Epithelial cell of esophagus (primary cell): ENCODE results near the gene MIA.
A peak's percentile ranks its signal among the peaks of the same experiment; 100 is the strongest.

Source experiments
- DNase-seq: peaks from one replicate; pipeline ENCODE4 v3.0.0; 2010; ENCODE audit warnings: low read depth
- H3K4me3 ChIP-seq: 2 replicates; pipeline ENCODE4 v1.5.1; 2011; ENCODE audit warnings: mild to moderate bottlenecking, low read length, control low read depth
- TF ChIP-seq, protein P1 (sequence below): IDR thresholded peaks from 2 replicates; pipeline ENCODE4 v1.5.1; 2011; ENCODE audit warnings: low read depth, mild to moderate bottlenecking, low read length, control low read depth, inconsistent platforms; ENCODE audit not compliant: insufficient read depth; ENCODE audit errors: missing control alignments

Gene MIA

DNA sequence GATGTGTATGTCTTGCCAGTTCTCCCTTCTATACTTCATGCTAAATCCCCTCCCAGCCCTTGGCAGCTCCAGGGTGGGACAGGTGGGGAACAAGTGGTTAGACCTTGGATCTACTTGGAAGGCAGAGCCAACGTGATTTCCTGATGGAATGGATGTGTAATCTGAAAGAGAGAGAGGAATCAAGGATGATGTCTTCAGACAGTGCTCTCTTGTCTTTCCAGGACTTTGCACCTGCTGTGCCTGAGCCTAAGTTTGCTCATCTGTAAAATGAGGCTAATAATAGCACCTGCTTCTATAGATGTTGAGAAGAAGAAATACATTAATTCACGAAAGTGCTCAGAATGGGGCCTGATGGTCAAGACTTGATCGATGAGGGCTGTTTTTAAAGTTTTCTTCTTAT is 16.7 kb downstream of the MIA start:
- H3K4me3 ChIP-seq, result no peak overlapping the region
- TF ChIP-seq, protein P1, sequence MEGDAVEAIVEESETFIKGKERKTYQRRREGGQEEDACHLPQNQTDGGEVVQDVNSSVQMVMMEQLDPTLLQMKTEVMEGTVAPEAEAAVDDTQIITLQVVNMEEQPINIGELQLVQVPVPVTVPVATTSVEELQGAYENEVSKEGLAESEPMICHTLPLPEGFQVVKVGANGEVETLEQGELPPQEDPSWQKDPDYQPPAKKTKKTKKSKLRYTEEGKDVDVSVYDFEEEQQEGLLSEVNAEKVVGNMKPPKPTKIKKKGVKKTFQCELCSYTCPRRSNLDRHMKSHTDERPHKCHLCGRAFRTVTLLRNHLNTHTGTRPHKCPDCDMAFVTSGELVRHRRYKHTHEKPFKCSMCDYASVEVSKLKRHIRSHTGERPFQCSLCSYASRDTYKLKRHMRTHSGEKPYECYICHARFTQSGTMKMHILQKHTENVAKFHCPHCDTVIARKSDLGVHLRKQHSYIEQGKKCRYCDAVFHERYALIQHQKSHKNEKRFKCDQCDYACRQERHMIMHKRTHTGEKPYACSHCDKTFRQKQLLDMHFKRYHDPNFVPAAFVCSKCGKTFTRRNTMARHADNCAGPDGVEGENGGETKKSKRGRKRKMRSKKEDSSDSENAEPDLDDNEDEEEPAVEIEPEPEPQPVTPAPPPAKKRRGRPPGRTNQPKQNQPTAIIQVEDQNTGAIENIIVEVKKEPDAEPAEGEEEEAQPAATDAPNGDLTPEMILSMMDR, result no peak
- DNase-seq, result no peak

DNA sequence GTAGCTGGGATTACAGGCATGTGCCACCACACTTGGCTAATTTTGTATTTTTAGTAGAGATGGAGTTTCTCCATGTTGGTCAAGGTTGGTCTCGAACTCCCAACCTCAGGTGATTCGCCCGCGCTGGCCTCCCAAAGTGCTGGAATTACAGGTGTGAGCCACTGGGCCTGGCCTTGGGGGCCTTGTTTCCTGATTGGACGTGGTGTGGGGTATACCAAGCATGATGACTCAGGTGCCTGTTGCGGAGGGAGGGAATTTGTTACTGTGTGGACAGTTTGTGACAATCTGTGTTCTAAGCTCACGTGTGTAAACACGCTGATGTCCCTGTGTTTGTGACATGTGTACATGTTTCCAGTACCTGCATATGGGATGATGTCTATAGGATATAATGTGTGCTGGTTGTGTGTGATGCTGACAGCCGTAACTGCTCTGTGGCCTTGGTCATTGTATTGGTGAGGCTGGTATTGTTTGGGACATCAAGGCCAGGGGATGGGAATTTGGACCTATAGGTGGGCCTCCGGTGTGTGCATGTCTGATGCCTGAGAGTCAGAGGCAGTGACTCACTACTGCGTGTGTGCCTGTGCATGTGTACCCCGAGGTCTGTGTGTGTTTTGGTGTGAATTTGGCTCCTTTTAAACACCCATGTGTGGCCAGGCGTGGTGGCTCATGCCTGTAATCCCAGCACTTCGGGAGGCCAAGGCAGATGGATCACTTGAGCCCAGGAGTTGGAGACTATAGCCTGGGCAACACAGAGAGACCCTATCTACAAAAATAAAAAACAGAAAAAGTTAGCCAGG is 22.0 kb downstream of the MIA start:
- TF ChIP-seq, protein P1, result no peak
- H3K4me3 ChIP-seq, result no peak overlapping the region
- DNase-seq, result no peak

DNA sequence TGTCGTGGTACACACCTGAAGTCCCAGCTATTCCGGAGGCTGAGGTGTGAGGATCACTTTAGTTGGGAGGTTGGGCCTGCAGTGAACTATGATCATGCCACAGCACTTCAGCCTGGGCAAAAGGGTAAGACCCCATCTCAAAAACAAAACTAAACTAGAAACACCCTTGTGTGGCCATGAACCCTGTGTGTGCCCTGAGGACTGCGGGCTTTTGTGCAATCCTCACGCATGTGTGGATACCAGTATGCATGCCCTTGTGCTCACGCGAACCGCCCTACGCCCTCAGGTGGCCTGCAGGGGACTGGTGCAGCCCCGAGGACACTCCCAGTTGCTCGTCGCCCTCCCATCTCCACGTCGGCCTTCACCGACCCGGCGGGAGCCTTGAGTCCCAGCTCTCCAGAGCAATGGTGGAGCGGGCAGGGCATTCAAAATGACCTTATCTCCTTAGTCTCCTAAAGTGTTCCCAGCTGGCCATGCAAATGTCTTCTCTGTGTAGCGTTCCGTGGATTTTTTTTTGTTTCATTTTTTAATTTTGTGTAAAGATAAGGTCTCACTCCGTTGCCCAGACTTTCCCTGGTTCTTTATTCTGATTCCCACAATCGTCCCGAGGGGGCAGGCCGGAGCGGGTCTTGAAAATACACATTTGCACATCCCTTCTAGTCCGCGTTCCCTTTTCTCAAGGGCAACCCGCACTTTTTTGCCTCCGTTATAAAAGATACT is 22.8 kb downstream of the MIA start:
- peak overlapping the region; percentile 54 for H3K4me3 ChIP-seq
- peak; percentile 45 for DNase-seq
- TF ChIP-seq, protein P1, result peak; percentile 48

DNA sequence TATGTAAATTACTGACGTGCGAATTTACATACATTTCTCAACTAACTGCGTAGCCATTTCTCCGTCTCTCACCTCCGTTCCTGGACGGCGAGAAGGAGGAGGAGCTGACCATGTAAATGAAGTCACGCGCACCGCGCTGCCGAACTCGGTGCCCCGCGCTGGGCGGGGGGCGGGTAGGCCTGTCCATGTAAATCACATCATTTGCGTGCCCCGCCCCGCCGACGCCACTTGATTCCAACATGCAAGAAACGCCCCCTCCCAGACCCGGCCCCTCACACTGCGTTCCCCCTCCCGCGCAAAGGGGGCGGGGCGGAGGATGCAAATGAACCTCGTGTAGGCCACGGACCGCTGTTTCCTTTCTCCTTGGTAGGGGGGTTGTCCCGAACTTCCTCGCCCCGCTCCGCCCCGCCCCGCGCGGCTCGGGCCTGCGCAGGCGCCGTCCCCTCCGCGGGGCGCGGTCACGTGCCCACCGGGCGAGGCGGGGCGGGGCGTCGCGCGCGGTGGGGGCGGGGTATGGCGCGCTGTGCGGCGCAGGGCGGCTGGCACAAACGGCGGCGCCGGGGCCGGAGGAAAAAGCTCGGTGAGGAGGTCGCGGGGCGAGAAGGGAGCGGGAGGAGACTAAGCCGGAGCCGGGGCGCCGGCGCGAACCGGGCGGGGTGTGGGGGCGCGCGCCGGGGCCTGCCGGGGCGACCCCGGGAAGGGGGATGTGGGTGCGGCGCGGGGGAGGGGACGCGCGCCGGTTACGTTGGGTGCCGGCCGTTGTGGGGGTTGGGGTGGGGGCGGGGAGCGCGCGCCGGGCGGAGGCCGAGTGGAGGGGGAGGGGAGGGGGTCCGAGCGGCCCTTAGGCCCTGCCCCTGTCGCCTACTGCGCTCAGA is 23.6 kb downstream of the MIA start, which contains the start of gene EGLN2:
Gene EGLN2 (plus strand): TSS at position 509 of the 875 bp plus-strand sequence. CDS start 1,382 bp downstream, outside the sequence.
- peak; percentile 100 for DNase-seq
- TF ChIP-seq, protein P1, result no peak
- peak within 1 kb of the TSS; percentile 79 for H3K4me3 ChIP-seq

DNA sequence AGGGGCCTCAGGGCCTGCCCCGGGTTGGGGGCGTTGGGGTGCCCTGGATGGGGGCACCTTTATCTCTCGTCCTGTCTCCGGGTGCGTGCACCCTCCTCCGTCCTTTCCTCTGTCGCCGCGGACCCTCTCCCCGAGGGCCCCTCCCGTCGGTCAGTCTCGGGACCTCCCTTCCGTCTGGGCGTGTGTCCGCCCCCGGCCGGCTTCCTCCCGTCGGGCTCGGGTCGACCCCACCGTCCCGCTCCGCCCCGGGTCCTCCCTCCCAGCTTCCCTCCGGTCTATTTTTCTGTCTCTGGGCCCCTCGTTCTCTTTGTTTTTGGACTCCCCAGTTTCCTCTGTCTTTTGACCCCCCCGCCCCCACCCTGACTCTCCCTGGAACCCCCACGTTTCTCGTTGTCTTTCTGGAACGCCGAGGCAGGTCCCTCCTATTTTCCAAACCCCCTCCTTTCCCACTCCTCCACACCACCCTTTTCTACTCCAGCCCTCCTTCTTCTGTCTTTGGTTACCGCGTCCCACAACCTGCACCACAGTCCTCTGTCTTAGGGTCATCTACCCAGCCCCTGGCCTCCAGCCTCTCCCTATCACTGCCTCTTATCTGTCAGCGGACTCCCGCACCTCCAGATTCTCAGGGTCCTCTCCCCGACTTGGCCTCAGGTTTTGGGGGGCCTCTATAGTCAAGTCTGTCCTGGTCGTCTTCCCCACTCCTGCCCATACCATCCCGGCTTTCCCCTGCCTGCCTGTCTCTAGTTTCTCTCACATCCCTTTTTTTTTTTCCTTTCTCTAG is 24.4 kb downstream of the MIA start:
- H3K4me3 ChIP-seq, result peak overlapping the region; percentile 79
- TF ChIP-seq, protein P1, result no peak
- DNase-seq, result no peak
